WTC11 (cell line): ENCODE results near the gene YTHDC2. TPM values are rescaled to one million over a fixed set of nuclear protein-coding genes. Genes with fewer than 3 reads are reported as not detected.

ENCODE experiments used
- ATAC-seq: fragments of 200-7000 bp; cut with Tn5 transposase; 2 replicates; pipeline ENCODE4 v1.10.0; 2021; ENCODE audit warnings: mild to moderate bottlenecking, moderate library complexity
- CTCF ChIA-PET: fragments of 300-600 bp; sonication (Branson Sonifier 250); formaldehyde crosslinking; loops from one replicate; lab custom pipeline; 2021; ENCODE audit warnings: antibody characterized with exemption; lab: Charles Lee
- POLR2A ChIA-PET: fragments of 350-600 bp; sonication (Branson Sonifier 250); formaldehyde crosslinking; loops from one replicate; lab custom pipeline; 2021; ENCODE audit warnings: antibody characterized with exemption; lab: Charles Lee
- DNase-seq: peaks from one replicate; pipeline ENCODE4 v3.0.0; 2021; ENCODE audit warnings: low spot score
- H3K27ac Mint-ChIP-seq: 2 replicates; pipeline ENCODE4 v1.8.0; 2021; ENCODE audit warnings: mixed read lengths
- H3K27me3 Mint-ChIP-seq: 2 replicates; pipeline ENCODE4 v1.8.0; 2021; ENCODE audit warnings: low read depth, mild to moderate bottlenecking, moderate library complexity, mixed read lengths
- H3K36me3 Mint-ChIP-seq: 2 replicates; pipeline ENCODE4 v1.8.0; 2021; ENCODE audit warnings: mixed read lengths
- H3K4me1 Mint-ChIP-seq: 2 replicates; pipeline ENCODE4 v1.8.0; 2022; ENCODE audit warnings: mixed read lengths
- H3K4me3 Mint-ChIP-seq: 2 replicates; pipeline ENCODE4 v1.8.0; 2021; ENCODE audit warnings: mild to moderate bottlenecking, moderate library complexity, mixed read lengths
- H3K9me3 Mint-ChIP-seq: 2 replicates; pipeline ENCODE4 v1.8.0; 2021; ENCODE audit warnings: mixed read lengths
- AFF4 ChIP-seq: sonication (generic); formaldehyde crosslinking; IDR thresholded peaks from 2 replicates; pipeline ENCODE4 v1.8.1; 2023; ENCODE audit warnings: mild to moderate bottlenecking, missing genetic modification reagents, borderline replicate concordance
- ATF1 ChIP-seq: sonication (generic); formaldehyde crosslinking; IDR thresholded peaks from 2 replicates; pipeline ENCODE4 v1.8.1; 2023; ENCODE audit warnings: mild to moderate bottlenecking, moderate library complexity, missing genetic modification reagents
- ELF4 ChIP-seq: sonication (generic); formaldehyde crosslinking; IDR thresholded peaks from 2 replicates; pipeline ENCODE4 v1.8.1; 2022; ENCODE audit warnings: low read depth, mild to moderate bottlenecking, moderate library complexity, missing genetic modification reagents
- EMX1 ChIP-seq: fragments of 250-450 bp; sonication (Bioruptor Pico); IDR thresholded peaks from 2 replicates; pipeline ENCODE4 v1.8.0; 2021; ENCODE audit warnings: mild to moderate bottlenecking
- GABPB1 ChIP-seq: sonication (generic); formaldehyde crosslinking; IDR thresholded peaks from 2 replicates; pipeline ENCODE4 v1.8.1; 2023; ENCODE audit warnings: mild to moderate bottlenecking, missing genetic modification reagents
- GTF2I ChIP-seq: fragments of 250-450 bp; sonication (Bioruptor Pico); conservative IDR thresholded peaks from 2 replicates; pipeline ENCODE4 v1.4.0; 2021; ENCODE audit warnings: mild to moderate bottlenecking
- MYBL2 ChIP-seq: sonication (generic); formaldehyde crosslinking; IDR thresholded peaks from 2 replicates; pipeline ENCODE4 v1.8.1; 2023; ENCODE audit warnings: mild to moderate bottlenecking, moderate library complexity, missing genetic modification reagents
- NFYB ChIP-seq: sonication (generic); formaldehyde crosslinking; conservative IDR thresholded peaks from 2 replicates; pipeline ENCODE4 v1.8.0; 2022; ENCODE audit warnings: low read depth, missing genetic modification reagents
- NR1H2 ChIP-seq: sonication (generic); formaldehyde crosslinking; IDR thresholded peaks from 2 replicates; pipeline ENCODE4 v1.9.0; 2021; ENCODE audit warnings: mild to moderate bottlenecking, moderate library complexity, missing genetic modification reagents
- NR2C2 ChIP-seq: sonication (generic); formaldehyde crosslinking; IDR thresholded peaks from 2 replicates; pipeline ENCODE4 v1.8.0; 2022; ENCODE audit warnings: mild to moderate bottlenecking, missing genetic modification reagents
- SMAD3 ChIP-seq: sonication (generic); formaldehyde crosslinking; IDR thresholded peaks from 2 replicates; pipeline ENCODE4 v1.8.0; 2022; ENCODE audit warnings: missing genetic modification reagents, mild to moderate bottlenecking, borderline replicate concordance
- ZNF232 ChIP-seq: sonication (generic); formaldehyde crosslinking; IDR thresholded peaks from 2 replicates; pipeline ENCODE4 v1.8.0; 2022; ENCODE audit warnings: mild to moderate bottlenecking, missing genetic modification reagents
- ZNF263 ChIP-seq: sonication (generic); formaldehyde crosslinking; IDR thresholded peaks from 2 replicates; pipeline ENCODE4 v1.8.1; 2022; ENCODE audit warnings: low read depth, mild to moderate bottlenecking, moderate library complexity, missing genetic modification reagents
- ZSCAN18 ChIP-seq: fragments of 250-450 bp; sonication (Bioruptor Pico); IDR thresholded peaks from 2 replicates; pipeline ENCODE4 v2.1.2; 2022; ENCODE audit warnings: mild to moderate bottlenecking, moderate library complexity
- total RNA-seq: library from RNA; stranded (reverse); gene quantifications from 3 replicates; pipeline ENCODE4 v1.2.3, GENCODE V29; 2021
- TF ChIP-seq, protein P1 (sequence below): sonication (generic); formaldehyde crosslinking; IDR thresholded peaks from 2 replicates; pipeline ENCODE4 v1.8.1; 2022; ENCODE audit warnings: missing genetic modification reagents, borderline replicate concordance
- TF ChIP-seq, protein P2 (sequence below): sonication (generic); formaldehyde crosslinking; IDR thresholded peaks from 2 replicates; pipeline ENCODE4 v1.8.0; 2023; ENCODE audit warnings: missing genetic modification reagents
- TF ChIP-seq, protein P3 (sequence below): fragments of 200-600 bp; IDR thresholded peaks from 2 replicates; pipeline ENCODE4 v1.8.0; 2022; ENCODE audit warnings: antibody characterized with exemption
- TF ChIP-seq, protein P4 (sequence below): sonication (generic); formaldehyde crosslinking; IDR thresholded peaks from 2 replicates; pipeline ENCODE4 v1.8.1; 2022; ENCODE audit warnings: mild to moderate bottlenecking, moderate library complexity, missing genetic modification reagents
- TF ChIP-seq, protein P5 (sequence below): sonication (generic); formaldehyde crosslinking; IDR thresholded peaks from 2 replicates; pipeline ENCODE4 v1.8.0; 2022; ENCODE audit warnings: mild to moderate bottlenecking, missing genetic modification reagents

Gene YTHDC2
- total RNA-seq, 1 experiment from 2014 or later, result 21.6 TPM

- POLR2A ChIA-PET, result no interaction called here
- no peak overlapping the region for H3K4me3 Mint-ChIP-seq
- H3K9me3 Mint-ChIP-seq, result no peaks in the 10 kb centered on the region
These were observed 85.4 kb downstream of the YTHDC2 start for GRCh38 chr5:113598926-113599325.

More at GRCh38 chr5:113598926-113599325, 85.4 kb downstream of the YTHDC2 start:
- CTCF ChIA-PET, result interaction anchor here (0.6 to 1.4 kb wide), 2 partner anchors 13 to 826 kb away, joined by 3 to 9 read pairs; no protein-coding TSS in a partner anchor
- peaks cover 19% of the 10 kb centered on the region for H3K4me1 Mint-ChIP-seq
- TF ChIP-seq, protein P1, sequence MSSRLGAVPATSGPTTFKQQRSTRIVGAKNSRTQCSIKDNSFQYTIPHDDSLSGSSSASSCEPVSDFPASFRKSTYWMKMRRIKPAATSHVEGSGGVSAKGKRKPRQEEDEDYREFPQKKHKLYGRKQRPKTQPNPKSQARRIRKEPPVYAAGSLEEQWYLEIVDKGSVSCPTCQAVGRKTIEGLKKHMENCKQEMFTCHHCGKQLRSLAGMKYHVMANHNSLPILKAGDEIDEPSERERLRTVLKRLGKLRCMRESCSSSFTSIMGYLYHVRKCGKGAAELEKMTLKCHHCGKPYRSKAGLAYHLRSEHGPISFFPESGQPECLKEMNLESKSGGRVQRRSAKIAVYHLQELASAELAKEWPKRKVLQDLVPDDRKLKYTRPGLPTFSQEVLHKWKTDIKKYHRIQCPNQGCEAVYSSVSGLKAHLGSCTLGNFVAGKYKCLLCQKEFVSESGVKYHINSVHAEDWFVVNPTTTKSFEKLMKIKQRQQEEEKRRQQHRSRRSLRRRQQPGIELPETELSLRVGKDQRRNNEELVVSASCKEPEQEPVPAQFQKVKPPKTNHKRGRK (CRISPR knock-in tag), result no peak
- TF ChIP-seq NR1H2 (CRISPR knock-in tag), result no peak
- TF ChIP-seq EMX1 (CRISPR knock-in tag), result no peak
- TF ChIP-seq ZNF232 (CRISPR knock-in tag), result no peak
- TF ChIP-seq ATF1 (CRISPR knock-in tag), result no peak
- TF ChIP-seq NFYB (CRISPR knock-in tag), result no peak
- TF ChIP-seq, protein P2, sequence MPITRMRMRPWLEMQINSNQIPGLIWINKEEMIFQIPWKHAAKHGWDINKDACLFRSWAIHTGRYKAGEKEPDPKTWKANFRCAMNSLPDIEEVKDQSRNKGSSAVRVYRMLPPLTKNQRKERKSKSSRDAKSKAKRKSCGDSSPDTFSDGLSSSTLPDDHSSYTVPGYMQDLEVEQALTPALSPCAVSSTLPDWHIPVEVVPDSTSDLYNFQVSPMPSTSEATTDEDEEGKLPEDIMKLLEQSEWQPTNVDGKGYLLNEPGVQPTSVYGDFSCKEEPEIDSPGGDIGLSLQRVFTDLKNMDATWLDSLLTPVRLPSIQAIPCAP (CRISPR knock-in tag), result no peak
- TF ChIP-seq ELF4 (CRISPR knock-in tag), result no peak
- TF ChIP-seq, protein P3, sequence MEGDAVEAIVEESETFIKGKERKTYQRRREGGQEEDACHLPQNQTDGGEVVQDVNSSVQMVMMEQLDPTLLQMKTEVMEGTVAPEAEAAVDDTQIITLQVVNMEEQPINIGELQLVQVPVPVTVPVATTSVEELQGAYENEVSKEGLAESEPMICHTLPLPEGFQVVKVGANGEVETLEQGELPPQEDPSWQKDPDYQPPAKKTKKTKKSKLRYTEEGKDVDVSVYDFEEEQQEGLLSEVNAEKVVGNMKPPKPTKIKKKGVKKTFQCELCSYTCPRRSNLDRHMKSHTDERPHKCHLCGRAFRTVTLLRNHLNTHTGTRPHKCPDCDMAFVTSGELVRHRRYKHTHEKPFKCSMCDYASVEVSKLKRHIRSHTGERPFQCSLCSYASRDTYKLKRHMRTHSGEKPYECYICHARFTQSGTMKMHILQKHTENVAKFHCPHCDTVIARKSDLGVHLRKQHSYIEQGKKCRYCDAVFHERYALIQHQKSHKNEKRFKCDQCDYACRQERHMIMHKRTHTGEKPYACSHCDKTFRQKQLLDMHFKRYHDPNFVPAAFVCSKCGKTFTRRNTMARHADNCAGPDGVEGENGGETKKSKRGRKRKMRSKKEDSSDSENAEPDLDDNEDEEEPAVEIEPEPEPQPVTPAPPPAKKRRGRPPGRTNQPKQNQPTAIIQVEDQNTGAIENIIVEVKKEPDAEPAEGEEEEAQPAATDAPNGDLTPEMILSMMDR, result no peak
- no peak for TF ChIP-seq GABPB1 (CRISPR knock-in tag)
- no peak for TF ChIP-seq NR2C2
- TF ChIP-seq, protein P4, sequence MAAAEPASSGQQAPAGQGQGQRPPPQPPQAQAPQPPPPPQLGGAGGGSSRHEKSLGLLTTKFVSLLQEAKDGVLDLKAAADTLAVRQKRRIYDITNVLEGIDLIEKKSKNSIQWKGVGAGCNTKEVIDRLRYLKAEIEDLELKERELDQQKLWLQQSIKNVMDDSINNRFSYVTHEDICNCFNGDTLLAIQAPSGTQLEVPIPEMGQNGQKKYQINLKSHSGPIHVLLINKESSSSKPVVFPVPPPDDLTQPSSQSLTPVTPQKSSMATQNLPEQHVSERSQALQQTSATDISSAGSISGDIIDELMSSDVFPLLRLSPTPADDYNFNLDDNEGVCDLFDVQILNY (CRISPR knock-in tag), result no peak
- TF ChIP-seq AFF4 (CRISPR knock-in tag), result no peak
- TF ChIP-seq ZNF263 (CRISPR knock-in tag), result no peak
- TF ChIP-seq, protein P5, sequence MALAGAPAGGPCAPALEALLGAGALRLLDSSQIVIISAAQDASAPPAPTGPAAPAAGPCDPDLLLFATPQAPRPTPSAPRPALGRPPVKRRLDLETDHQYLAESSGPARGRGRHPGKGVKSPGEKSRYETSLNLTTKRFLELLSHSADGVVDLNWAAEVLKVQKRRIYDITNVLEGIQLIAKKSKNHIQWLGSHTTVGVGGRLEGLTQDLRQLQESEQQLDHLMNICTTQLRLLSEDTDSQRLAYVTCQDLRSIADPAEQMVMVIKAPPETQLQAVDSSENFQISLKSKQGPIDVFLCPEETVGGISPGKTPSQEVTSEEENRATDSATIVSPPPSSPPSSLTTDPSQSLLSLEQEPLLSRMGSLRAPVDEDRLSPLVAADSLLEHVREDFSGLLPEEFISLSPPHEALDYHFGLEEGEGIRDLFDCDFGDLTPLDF (CRISPR knock-in tag), result no peak
- TF ChIP-seq ZSCAN18 (CRISPR knock-in tag), result no peak
- TF ChIP-seq SMAD3 (CRISPR knock-in tag), result no peak
- no peak for TF ChIP-seq GTF2I (CRISPR knock-in tag)
- TF ChIP-seq MYBL2, result no peak
- no peak for ATAC-seq
- no peak overlapping the region for H3K27ac Mint-ChIP-seq
- H3K36me3 Mint-ChIP-seq, result no peaks in the 10 kb centered on the region
- no peaks in the 10 kb centered on the region for H3K27me3 Mint-ChIP-seq
- no peak for DNase-seq
